Uterus (tissue), 4 donors: ENCODE data around the gene HSH2D. TPM values are rescaled to one million over a fixed set of nuclear protein-coding genes. Genes with fewer than 3 reads are reported as not detected.

Experiments used
- DNase-seq, 2 donors: peaks; one replicate each; pipeline ENCODE4 v3.0.0-alpha.2; 2019 to 2020
- H3K27ac ChIP-seq, 2 donors: fragments of 200-600 bp; sonication (generic); 1 replicate in 1 of 2; 2 replicates in 1 of 2; pipeline ENCODE4 v1.5.1; 2016 to 2018
- H3K27me3 ChIP-seq, 2 donors: fragments of 200-600 bp; sonication (generic); one replicate each; pipeline ENCODE4 v1.5.1; 2018 to 2019; ENCODE audit warnings: control low read depth in 1 of 2
- H3K36me3 ChIP-seq, 2 donors: fragments of 200-600 bp; sonication (generic); one replicate each; pipeline ENCODE4 v1.5.1; 2019; ENCODE audit warnings: control low read depth in 1 of 2
- H3K4me1 ChIP-seq, 2 donors: fragments of 200-600 bp; sonication (generic); one replicate each; pipeline ENCODE4 v1.5.1; 2018 to 2019; ENCODE audit warnings: control low read depth in 1 of 2
- H3K4me3 ChIP-seq, 2 donors: fragments of 200-600 bp; sonication (generic); 1 replicate in 1 of 2; 2 replicates in 1 of 2; pipeline ENCODE4 v1.5.1; 2018 to 2019; ENCODE audit warnings: mild to moderate bottlenecking in 1 of 2
- H3K9me3 ChIP-seq, 2 donors: fragments of 200-600 bp; sonication (generic); one replicate each; pipeline ENCODE4 v1.5.1; 2019; ENCODE audit warnings: control low read depth in 1 of 2
- CTCF ChIP-seq, 4 experiments: fragments of 200-600 bp in 2 of 4; fragments of 450-650 bp in 2 of 4; sonication (generic) in 2 of 4; IDR thresholded peaks; one replicate each; pipeline ENCODE4 v1.5.1; 2016 to 2019; ENCODE audit warnings: antibody characterized with exemption in 4 of 4, mild to moderate bottlenecking in 2 of 4, moderate library complexity in 1 of 4
- POLR2A ChIP-seq, 2 donors: fragments of 450-650 bp; IDR thresholded peaks; one replicate each; pipeline ENCODE4 v1.6.1; 2016; ENCODE audit warnings: antibody characterized with exemption in 2 of 2, mild to moderate bottlenecking in 1 of 2, moderate library complexity in 1 of 2
- intact Hi-C: fragments of 100-400 bp; cut with DNase I; formaldehyde crosslinking; loops from one replicate; pipeline ENCODE4 v1.15.1; 2023; ENCODE audit warnings: low total_unique reads
- total RNA-seq, 4 donors: library from RNA; depleted of rRNA in 3 of 4; stranded (reverse); fragments of >200 nt in 3 of 4; gene quantifications; one replicate each; pipeline versions ENCODE4 v1.1.0 to v1.2.4, GENCODE V29; 2014 to 2023
- donor health status: DM: yes; HTN: yes; CAD: no.

The HSH2D gene
- total RNA-seq, 4 donors from 2014 or later: 1.4 to 3.1 (median 2.4) TPM; not detected in 1

- Histone ChIP-seq H3K27ac (no peak overlapping the region), H3K9me3 (no peaks in the 10 kb centered on the region), H3K4me3 (no peak overlapping the region), H3K4me1 (no peaks in the 10 kb centered on the region), H3K27me3 (no peaks in the 10 kb centered on the region), H3K36me3 (no peaks in the 10 kb centered on the region)
- no peak for DNase-seq
- TF ChIP-seq CTCF (IDR thresholded peaks at IDR 0.05) (no peak), POLR2A (IDR thresholded peaks at IDR 0.05) (no peak)
- intact Hi-C loops: no loop called here
Observed at GRCh38 chr19:16127776-16128371, 15.6 kb upstream of the HSH2D start.

- no peak for DNase-seq
- Histone ChIP-seq H3K4me3 (no peak overlapping the region), H3K27me3 (no peaks in the 10 kb centered on the region), H3K4me1 (no peaks in the 10 kb centered on the region), H3K9me3 (no peaks in the 10 kb centered on the region), H3K27ac (no peak overlapping the region), H3K36me3 (no peaks in the 10 kb centered on the region)
- intact Hi-C loops: no loop called here
- TF ChIP-seq POLR2A (IDR thresholded peaks at IDR 0.05): no peak
- TF ChIP-seq CTCF (IDR thresholded peaks at IDR 0.05): no peak
Observed at GRCh38 chr19:16131648-16132047, 11.8 kb upstream of the HSH2D start.

DNA sequence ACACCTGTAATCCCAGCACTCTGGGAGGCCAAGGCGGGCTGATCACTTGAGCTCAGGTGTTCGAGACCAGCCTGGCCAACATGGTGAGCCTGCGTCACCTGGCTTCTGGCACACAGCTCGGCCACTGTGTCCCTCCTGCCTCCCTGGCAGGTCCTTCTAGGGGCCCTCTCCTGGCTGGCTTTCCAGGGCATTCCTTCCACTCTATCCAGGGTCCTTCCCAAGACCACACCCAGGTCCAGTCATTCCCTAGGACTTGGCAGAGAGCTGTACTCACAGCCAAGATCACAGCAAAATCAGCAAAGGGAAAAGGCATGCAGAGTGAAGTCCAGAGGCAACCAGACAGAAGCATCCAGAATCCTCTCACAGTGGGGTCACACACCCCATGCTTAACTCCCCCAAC lies 9.7 kb upstream of the HSH2D start:
- Histone ChIP-seq H3K36me3 (no peaks in the 10 kb centered on the region), H3K9me3 (no peaks in the 10 kb centered on the region), H3K4me1 (no peaks in the 10 kb centered on the region), H3K27ac (no peak overlapping the region), H3K27me3 (no peaks in the 10 kb centered on the region), H3K4me3 (no peak overlapping the region)
- intact Hi-C loops: no loop called here
- DNase-seq: no peak
- TF ChIP-seq POLR2A (IDR thresholded peaks at IDR 0.05) (no peak), CTCF (IDR thresholded peaks at IDR 0.05) (no peak)

DNA sequence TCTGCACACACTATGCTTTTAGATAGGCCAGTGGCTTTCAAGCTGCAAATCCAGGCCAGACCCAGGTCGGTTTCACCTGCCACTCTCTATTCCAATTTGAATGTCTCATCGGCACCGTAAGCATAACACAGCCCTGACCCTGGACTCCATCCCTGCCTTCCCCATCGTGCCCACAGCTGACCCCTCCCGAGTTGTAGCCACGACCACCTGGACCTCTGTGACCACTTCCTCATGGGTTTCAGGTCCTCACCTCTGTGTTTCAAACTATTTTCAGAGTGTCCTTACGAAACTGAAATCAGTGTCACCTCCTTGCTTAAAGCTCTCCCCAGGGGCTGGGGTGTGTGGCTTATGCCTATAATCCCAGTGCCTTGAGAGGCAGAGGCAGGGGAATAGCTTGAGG lies 9.0 kb upstream of the HSH2D start:
- Histone ChIP-seq H3K9me3 (no peaks in the 10 kb centered on the region), H3K27me3 (no peaks in the 10 kb centered on the region), H3K27ac (no peak overlapping the region), H3K36me3 (no peaks in the 10 kb centered on the region), H3K4me3 (no peak overlapping the region), H3K4me1 (no peaks in the 10 kb centered on the region)
- no peak for DNase-seq
- TF ChIP-seq POLR2A (IDR thresholded peaks at IDR 0.05) (no peak), CTCF (IDR thresholded peaks at IDR 0.05) (no peak)
- intact Hi-C loops: no loop called here

DNA sequence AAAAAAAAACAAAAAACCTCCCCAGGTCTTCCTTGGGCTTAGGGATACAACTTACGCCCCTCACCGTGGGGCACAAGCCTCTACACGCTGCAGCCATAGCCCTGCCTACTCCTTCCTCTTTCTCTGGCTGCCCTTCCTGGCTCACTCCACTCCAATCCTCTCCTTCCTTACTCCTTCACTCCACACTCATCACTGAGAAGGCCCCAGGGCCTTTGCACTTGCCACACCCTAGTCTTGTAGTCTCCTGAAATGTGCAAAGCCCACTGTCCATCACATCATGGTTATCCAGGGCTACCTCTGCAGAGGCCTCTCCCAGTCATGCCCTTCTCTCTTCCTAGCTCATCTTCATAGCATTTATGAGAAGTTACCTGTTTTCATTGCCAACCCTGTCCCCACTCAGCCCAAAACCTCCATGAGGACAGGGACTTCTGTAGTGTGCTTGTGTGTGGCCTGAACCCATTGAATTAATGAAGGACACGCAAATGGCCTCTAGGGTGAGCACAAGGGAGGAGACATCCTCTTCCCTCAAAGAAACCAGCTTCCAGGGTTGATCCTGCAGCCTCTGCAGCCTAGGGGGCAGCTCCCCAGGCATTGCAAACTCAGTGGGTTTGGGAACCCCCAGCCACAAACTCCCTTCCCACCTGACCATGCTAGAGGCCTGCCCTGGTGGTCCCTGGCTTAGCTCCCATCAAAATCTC lies 7.9 kb upstream of the HSH2D start:
- Histone ChIP-seq H3K27ac (no peak overlapping the region), H3K9me3 (no peaks in the 10 kb centered on the region), H3K36me3 (no peaks in the 10 kb centered on the region), H3K4me1 (no peaks in the 10 kb centered on the region), H3K27me3 (no peaks in the 10 kb centered on the region), H3K4me3 (no peak overlapping the region)
- intact Hi-C loops: no loop called here
- no peak for DNase-seq
- no peak for TF ChIP-seq CTCF (IDR thresholded peaks at IDR 0.05)
